H1 (cell line): Measurements from ENCODE around the gene DPY19L3. TPM values are rescaled to one million over a fixed set of nuclear protein-coding genes. Genes with fewer than 3 reads are reported as not detected.

ENCODE experiments used
- CTCF ChIA-PET: fragments of 300-600 bp; sonication (Branson Sonifier 250); formaldehyde crosslinking; loops from one replicate; lab custom pipeline; 2021; ENCODE audit not compliant: partially characterized antibody; lab: Charles Lee
- POLR2A ChIA-PET: fragments of 300-600 bp; sonication (Branson Sonifier 250); formaldehyde crosslinking; loops from one replicate; lab custom pipeline; 2021; ENCODE audit warnings: inconsistent platforms; ENCODE audit not compliant: partially characterized antibody; lab: Charles Lee
- DNase-seq, 2 experiments: peaks; one replicate each; pipeline versions ENCODE4 v3.0.0 to v3.0.0-alpha.2; 2010 to 2022; ENCODE audit warnings: low spot score in 2 of 2, low read depth in 1 of 2, mixed read lengths in 1 of 2
- FAIRE-seq: peaks from 2 replicates; lab custom pipeline; 2011; peaks lifted over from hg19 to GRCh38; lab: Jason Lieb, UNC
- H2AFZ ChIP-seq: 2 replicates; pipeline ENCODE4 v1.8.1; 2012; ENCODE audit warnings: low read length, inconsistent platforms
- H2AK5ac ChIP-seq: 2 replicates; pipeline ENCODE4 v1.6.1; 2013; ENCODE audit warnings: low read depth, low read length
- H2BK120ac ChIP-seq: replicated peaks from 2 replicates; pipeline ENCODE3; 2013; ENCODE audit warnings: low read depth, low read length, inconsistent platforms
- H2BK12ac ChIP-seq: 2 replicates; pipeline ENCODE4 v1.6.1; 2013; ENCODE audit warnings: low read depth, low read length
- H2BK15ac ChIP-seq: 2 replicates; pipeline ENCODE4 v1.6.1; 2013; ENCODE audit warnings: low read length
- H2BK20ac ChIP-seq: 2 replicates; pipeline ENCODE4 v1.6.1; 2013; ENCODE audit warnings: low read length
- H2BK5ac ChIP-seq: 2 replicates; pipeline ENCODE4 v1.6.1; 2013; ENCODE audit warnings: low read depth, low read length
- H3K14ac ChIP-seq: 2 replicates; pipeline ENCODE4 v1.6.1; 2013; ENCODE audit warnings: inconsistent platforms; ENCODE audit not compliant: insufficient read length
- H3K18ac ChIP-seq: 2 replicates; pipeline ENCODE4 v1.6.1; 2013; ENCODE audit warnings: low read length; ENCODE audit errors: extremely low read depth
- H3K23ac ChIP-seq: 2 replicates; pipeline ENCODE4 v1.6.1; 2013; ENCODE audit warnings: inconsistent platforms; ENCODE audit not compliant: insufficient read length
- H3K23me2 ChIP-seq: 2 replicates; pipeline ENCODE4 v1.6.1; 2013; ENCODE audit warnings: low read depth, low read length
- H3K27ac ChIP-seq: 2 replicates; pipeline ENCODE4 v1.6.1; 2011; ENCODE audit warnings: low read depth, low read length, inconsistent platforms
- H3K27me3 ChIP-seq, 4 experiments: replicated peaks in 1 of 4; 1 replicate in 1 of 4; 2 replicates in 3 of 4; pipeline versions ENCODE4 v1.6.1 to v1.8.1; 2011 to 2013; ENCODE audit warnings: low read length in 3 of 4, mild to moderate bottlenecking in 3 of 4, inconsistent platforms in 2 of 4, mixed read lengths in 2 of 4, moderate library complexity in 1 of 4; ENCODE audit not compliant: control insufficient read depth in 3 of 4, insufficient read depth in 3 of 4; ENCODE audit errors: extremely low read depth in 1 of 4
- H3K36me3 ChIP-seq, 4 experiments: 2 replicates each; pipeline versions ENCODE4 v1.6.1 to v1.8.1; 2011 to 2013; ENCODE audit warnings: mild to moderate bottlenecking in 4 of 4, low read length in 3 of 4, moderate library complexity in 2 of 4, control low read depth in 1 of 4, inconsistent platforms in 1 of 4; ENCODE audit not compliant: insufficient read depth in 4 of 4, control insufficient read depth in 2 of 4
- H3K4ac ChIP-seq: replicated peaks from 2 replicates; pipeline ENCODE3; 2013; ENCODE audit warnings: low read length, low read depth, mixed read lengths, inconsistent platforms; ENCODE audit not compliant: insufficient read length
- H3K4me1 ChIP-seq, 4 experiments: replicated peaks in 1 of 4; 1 replicate in 1 of 4; 2 replicates in 3 of 4; pipeline versions ENCODE4 v1.6.1 to v1.8.1; 2011 to 2013; ENCODE audit warnings: low read length in 3 of 4, inconsistent platforms in 2 of 4, mixed read lengths in 1 of 4; ENCODE audit not compliant: insufficient read depth in 4 of 4, control insufficient read depth in 3 of 4
- H3K4me2 ChIP-seq, 2 experiments: 2 replicates each; pipeline versions ENCODE4 v1.6.1 to v1.8.1; 2011 to 2013; ENCODE audit warnings: low read depth in 2 of 2, low read length in 2 of 2, control low read depth in 1 of 2, inconsistent platforms in 1 of 2, mild to moderate bottlenecking in 1 of 2; ENCODE audit not compliant: insufficient read depth in 1 of 2
- H3K4me3 ChIP-seq, 4 experiments: fragments of 200-600, 300-600 bp in 1 of 4; sonication (generic), shearing (Covaris generic), sonication (Bioruptor Twin) in 1 of 4; 2 replicates each; pipeline versions ENCODE4 v1.5.1 to v1.8.1; 2011 to 2016; ENCODE audit warnings: low read length in 4 of 4, low read depth in 3 of 4, control low read depth in 2 of 4, inconsistent platforms in 2 of 4, mild to moderate bottlenecking in 2 of 4, mixed read lengths in 1 of 4, moderate library complexity in 1 of 4; ENCODE audit not compliant: insufficient read depth in 2 of 4; ENCODE audit errors: extremely low read depth in 1 of 4
- H3K56ac ChIP-seq: replicated peaks from 2 replicates; pipeline ENCODE3; 2013; ENCODE audit warnings: low read depth, mild to moderate bottlenecking, mixed read lengths, low read length, inconsistent platforms; ENCODE audit not compliant: insufficient read length
- H3K79me1 ChIP-seq: 2 replicates; pipeline ENCODE4 v1.6.1; 2013; ENCODE audit warnings: low read depth, low read length, control low read depth
- H3K79me2 ChIP-seq, 2 experiments: 2 replicates each; pipeline versions ENCODE4 v1.6.1 to v1.8.1; 2012 to 2013; ENCODE audit warnings: low read length in 2 of 2, mild to moderate bottlenecking in 2 of 2, inconsistent platforms in 1 of 2; ENCODE audit not compliant: insufficient read depth in 2 of 2, control insufficient read depth in 1 of 2
- H3K9ac ChIP-seq, 4 experiments: replicated peaks in 1 of 4; 1 replicate in 1 of 4; 2 replicates in 3 of 4; pipeline versions ENCODE4 v1.6.1 to v1.8.1; 2011 to 2013; ENCODE audit warnings: low read depth in 3 of 4, low read length in 3 of 4, control low read depth in 2 of 4, mild to moderate bottlenecking in 2 of 4, moderate library complexity in 2 of 4, inconsistent platforms in 1 of 4; ENCODE audit errors: extremely low read depth in 1 of 4
- H3K9me3 ChIP-seq, 2 experiments: 2 replicates each; pipeline versions ENCODE4 v1.6.1 to v1.8.1; 2012 to 2013; ENCODE audit warnings: mild to moderate bottlenecking in 2 of 2, moderate library complexity in 2 of 2, control low read depth in 1 of 2, inconsistent platforms in 1 of 2, low read depth in 1 of 2, low read length in 1 of 2, mixed read lengths in 1 of 2; ENCODE audit not compliant: insufficient read depth in 2 of 2
- H4K20me1 ChIP-seq, 2 experiments: replicated peaks in 1 of 2; 2 replicates each; pipeline versions ENCODE3 to v1.8.1; 2011 to 2013; ENCODE audit warnings: inconsistent platforms in 2 of 2, low read length in 2 of 2, mild to moderate bottlenecking in 1 of 2; ENCODE audit not compliant: insufficient read depth in 2 of 2, control insufficient read depth in 1 of 2
- H4K5ac ChIP-seq: 2 replicates; pipeline ENCODE4 v1.6.1; 2013; ENCODE audit warnings: low read length, low read depth, mixed read lengths, inconsistent platforms; ENCODE audit not compliant: insufficient read length
- H4K8ac ChIP-seq: 2 replicates; pipeline ENCODE4 v1.8.0; 2013; ENCODE audit warnings: mild to moderate bottlenecking, moderate library complexity, low read length, inconsistent platforms; ENCODE audit not compliant: insufficient read depth; ENCODE audit errors: extremely low read depth
- H4K91ac ChIP-seq: replicated peaks from 2 replicates; pipeline ENCODE3; 2013; ENCODE audit warnings: low read length, mixed read lengths, inconsistent platforms; ENCODE audit not compliant: insufficient read length
- ASH2L ChIP-seq: fragments of 200-600, 300-600 bp; sonication (generic); IDR thresholded peaks from one replicate; pipeline ENCODE4 v1.7.1; 2017; ENCODE audit warnings: low read length
- EZH2 ChIP-seq: fragments of 200-600 bp; sonication (generic); IDR thresholded peaks from 2 replicates; pipeline ENCODE4 v1.7.1; 2012; ENCODE audit warnings: low read depth, mild to moderate bottlenecking, moderate library complexity, low read length, inconsistent platforms; ENCODE audit not compliant: severe bottlenecking
- FOSL1 ChIP-seq: IDR thresholded peaks from 2 replicates; pipeline ENCODE4 v1.6.1; 2011; ENCODE audit warnings: mild to moderate bottlenecking, low read depth, low read length, moderate library complexity; ENCODE audit not compliant: insufficient read depth
- KDM1A ChIP-seq: fragments of 200-600, 300-600 bp; sonication (generic); IDR thresholded peaks from 2 replicates; pipeline ENCODE4 v1.7.1; 2016; ENCODE audit warnings: mild to moderate bottlenecking, low read length, borderline replicate concordance
- RNF2 ChIP-seq: fragments of 200-900, 300-1000 bp; sonication (generic); IDR thresholded peaks from 2 replicates; pipeline ENCODE4 v1.7.1; 2016; ENCODE audit warnings: borderline replicate concordance, low read depth, mild to moderate bottlenecking, antibody characterized with exemption, low read length; ENCODE audit not compliant: poor library complexity, severe bottlenecking; ENCODE audit errors: missing control alignments
- SAP30 ChIP-seq: fragments of 300-600 bp; sonication (generic); IDR thresholded peaks from 2 replicates; pipeline ENCODE4 v1.7.1; 2012; ENCODE audit warnings: low read length, moderate library complexity, mild to moderate bottlenecking, inconsistent platforms; ENCODE audit not compliant: insufficient read depth, insufficient replicate concordance
- SIRT6 ChIP-seq: IDR thresholded peaks from one replicate; pipeline ENCODE4 v1.7.1; 2012; ENCODE audit warnings: low read length, inconsistent platforms
- SP1 ChIP-seq: IDR thresholded peaks from 2 replicates; pipeline ENCODE4 v1.6.1; 2011; ENCODE audit warnings: low read depth, low read length
- TAF7 ChIP-seq: optimal IDR thresholded peaks from 2 replicates; pipeline ENCODE3; 2011; ENCODE audit warnings: low read depth, mild to moderate bottlenecking, inconsistent platforms, low read length, moderate library complexity, borderline replicate concordance
- ZNF274 ChIP-seq: IDR thresholded peaks from 2 replicates; pipeline ENCODE4 v1.7.0; 2012; ENCODE audit warnings: low read length, borderline replicate concordance; ENCODE audit errors: extremely low read depth
- WGBS, 2 experiments: shearing (Covaris generic) in 1 of 2; methylation state at CpG; one replicate each; pipeline versions ENCODE4 v1.1.6 to v1.1.7; 2013 to 2015; ENCODE audit warnings: low lambda C conversion rate in 2 of 2, mixed read lengths in 2 of 2, inconsistent platforms in 1 of 2, low coverage in 1 of 2, missing lambda C conversion rate in 1 of 2; ENCODE audit not compliant: insufficient replicate concordance in 2 of 2, insufficient coverage in 1 of 2, insufficient read length in 1 of 2; ENCODE audit errors: extremely low coverage in 1 of 2, missing lambda C conversion rate in 1 of 2; 5-methylcytosine and 5-hydroxymethylcytosine counted together
- polyA plus RNA-seq, 7 experiments: library from polyadenylated mRNA; depleted of rRNA in 3 of 7; stranded (reverse) in 5 of 7; unstranded in 2 of 7; fragments of >200 nt in 5 of 7; fragments of 200-250 nt in 2 of 7; gene quantifications; 1 replicate in 5 of 7; 2 replicates in 1 of 7; 4 replicates in 1 of 7; pipeline versions ENCODE4 v1.2.1 to v1.2.3, GENCODE V29; 2011 to 2013; ENCODE audit warnings: missing spikeins in 2 of 7, mixed read lengths in 2 of 7
- total RNA-seq: library from RNA; stranded (reverse); fragmentation: NEBNext Ultra II Directional; extraction: Animal tissue kit (Norgen Biotek cat#: 25700); gene quantifications from 2 replicates; pipeline ENCODE4 v1.2.1, GENCODE V29; 2021

The DPY19L3 gene
- total and polyA plus RNA-seq, 2 of the 8 experiments (the other 6 are each of a cell fraction or from before 2014, with no cell fraction given): 35.3 to 60.2 TPM

DNA sequence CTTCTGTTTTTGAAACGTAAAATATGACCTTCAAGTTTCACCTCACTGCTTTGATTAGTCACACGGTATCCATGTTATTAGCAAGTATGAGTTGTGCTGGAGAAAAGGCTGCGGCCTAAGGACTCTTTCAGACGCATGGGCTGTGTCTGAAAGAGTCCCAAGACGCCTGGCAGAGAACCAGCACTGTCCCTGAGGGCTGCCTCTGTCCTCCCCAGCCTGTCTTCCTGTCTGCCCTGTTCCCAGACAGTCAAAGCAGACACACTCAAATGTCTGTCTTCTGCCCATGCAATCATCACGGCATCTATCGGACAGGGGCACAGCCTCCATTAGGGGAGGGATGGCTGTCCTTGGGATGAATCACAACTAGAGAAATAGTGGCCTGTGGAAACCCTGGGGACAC, 65.5 kb downstream of the DPY19L3 start:
- no peak overlapping the region for H3K4me2 ChIP-seq
- FAIRE-seq: no peak

More for the DNA sequence above, 65.5 kb downstream of the DPY19L3 start:
- H3K56ac ChIP-seq: no peak overlapping the region
- CTCF ChIA-PET: no interaction called here
- H3K23me2 ChIP-seq: no peaks in the 10 kb centered on the region; the same call in 1 of the 2 replicates
- H3K79me2 ChIP-seq: no peaks in the 10 kb centered on the region
- TF ChIP-seq SAP30: no peak
- no peak for TF ChIP-seq ASH2L
- no peak for TF ChIP-seq FOSL1
- no peak for TF ChIP-seq KDM1A
- no peak for TF ChIP-seq EZH2
- no peak for TF ChIP-seq SIRT6
- no peak for TF ChIP-seq TAF7
- TF ChIP-seq RNF2: no peak
- no peak for TF ChIP-seq ZNF274
- TF ChIP-seq SP1: no peak
- H3K36me3 ChIP-seq: peaks cover 0 to 9% (median 6%) of the 10 kb centered on the region in 4 experiments; a peak in 5 of 8 replicates
- H2BK120ac ChIP-seq: no peak overlapping the region
- H4K8ac ChIP-seq: no peak overlapping the region
- no peak overlapping the region for H4K5ac ChIP-seq
- no peak overlapping the region for H2AK5ac ChIP-seq
- H3K23ac ChIP-seq: no peak overlapping the region
- H3K4me1 ChIP-seq: no peaks in the 10 kb centered on the region
- H3K9me3 ChIP-seq: no peaks in the 10 kb centered on the region
- peaks cover 0 to 3% of the 10 kb centered on the region in 2 experiments for H4K20me1 ChIP-seq
- no peak overlapping the region for H2AFZ ChIP-seq
- no peak overlapping the region for H3K4me3 ChIP-seq
- no peak overlapping the region for H3K14ac ChIP-seq
- no peak overlapping the region for H2BK20ac ChIP-seq
- no peak overlapping the region for H3K4ac ChIP-seq
- H3K27ac ChIP-seq: peak overlapping the region; percentile 27; the same call in 1 of the 2 replicates
- no peaks in the 10 kb centered on the region for H3K27me3 ChIP-seq
- no peak overlapping the region for H3K18ac ChIP-seq
- H4K91ac ChIP-seq: no peak overlapping the region
- no peak overlapping the region for H3K9ac ChIP-seq
- H2BK15ac ChIP-seq: no peak overlapping the region
- POLR2A ChIA-PET: interaction anchor here (1.3 kb wide), 1 partner anchor 11 kb away, joined by 3 read pairs; no protein-coding TSS in a partner anchor
- H2BK5ac ChIP-seq: no peak overlapping the region
- WGBS, 2 experiments: 89% methylated on average over 7 of the region's 7 CpGs; no CpG with 5 or more reads in 1 of the 2 experiments
- DNase-seq: no peak
- no peak overlapping the region for H2BK12ac ChIP-seq
- no peaks in the 10 kb centered on the region for H3K79me1 ChIP-seq
